Osteoblast (primary cell): Measurements from ENCODE around the gene C1QL1. TPM values are rescaled to one million over a fixed set of nuclear protein-coding genes. Genes with fewer than 3 reads are reported as not detected.
A peak's percentile ranks its signal among the peaks of the same experiment; 100 is the strongest.

Experiments used
- DNase-seq: peaks from one replicate; pipeline ENCODE4 v3.0.0; 2011; ENCODE audit warnings: low spot score, mixed read lengths; ENCODE audit not compliant: insufficient read length; ENCODE audit errors: missing footprints
- H2AFZ ChIP-seq: 2 replicates; pipeline ENCODE4 v1.6.0; 2011; ENCODE audit warnings: mild to moderate bottlenecking, low read length
- H3K27ac ChIP-seq: 2 replicates; pipeline ENCODE4 v1.5.1; 2011; ENCODE audit warnings: mild to moderate bottlenecking, low read depth, low read length, moderate library complexity
- H3K27me3 ChIP-seq: 2 replicates; pipeline ENCODE4 v1.6.0; 2012; ENCODE audit warnings: mild to moderate bottlenecking, control low read depth, inconsistent platforms, low read length, moderate library complexity; ENCODE audit not compliant: insufficient read depth
- H3K36me3 ChIP-seq: 2 replicates; pipeline ENCODE4 v1.5.1; 2011; ENCODE audit warnings: mild to moderate bottlenecking, low read length, control low read depth, moderate library complexity; ENCODE audit not compliant: insufficient read depth
- H3K4me1 ChIP-seq: 2 replicates; pipeline ENCODE4 v1.5.1; 2011; ENCODE audit warnings: mild to moderate bottlenecking, low read length, control low read depth, moderate library complexity; ENCODE audit not compliant: insufficient read depth
- H3K4me2 ChIP-seq: 2 replicates; pipeline ENCODE4 v1.6.0; 2011; ENCODE audit warnings: mild to moderate bottlenecking, low read length; ENCODE audit not compliant: insufficient read depth
- H3K4me3 ChIP-seq: fragments of 200-600 bp; sonication (generic); 3 replicates; pipeline ENCODE4 v1.5.1; 2012; ENCODE audit warnings: mild to moderate bottlenecking, low read length, inconsistent platforms; ENCODE audit not compliant: insufficient read depth
- H3K79me2 ChIP-seq: 2 replicates; pipeline ENCODE4 v1.6.0; 2012; ENCODE audit warnings: mild to moderate bottlenecking, low read length, control low read depth, inconsistent platforms; ENCODE audit not compliant: insufficient read depth
- H3K9me3 ChIP-seq: 2 replicates; pipeline ENCODE4 v1.5.1; 2011; ENCODE audit warnings: low read depth, low read length, control low read depth
- H4K20me1 ChIP-seq: 2 replicates; pipeline ENCODE4 v1.6.0; 2012; ENCODE audit warnings: mild to moderate bottlenecking, low read length, control low read depth; ENCODE audit not compliant: insufficient read depth
- CTCF ChIP-seq: IDR thresholded peaks from 2 replicates; pipeline ENCODE4 v1.5.1; 2011; ENCODE audit warnings: mild to moderate bottlenecking, low read depth, low read length, moderate library complexity; ENCODE audit errors: extremely low read depth
- total RNA-seq: library from RNA; depleted of rRNA; stranded (reverse); fragments of >200 nt; gene quantifications from 2 replicates; pipeline ENCODE4 v1.2.3, GENCODE V29; 2012

Gene C1QL1
- total RNA-seq, 1 donor, result under 0.01 TPM

GRCh38 chr17:44942456-44942855 lies 25.6 kb downstream of the C1QL1 start:
- H3K4me2 ChIP-seq, result peak overlapping the region; percentile 90

DNA sequence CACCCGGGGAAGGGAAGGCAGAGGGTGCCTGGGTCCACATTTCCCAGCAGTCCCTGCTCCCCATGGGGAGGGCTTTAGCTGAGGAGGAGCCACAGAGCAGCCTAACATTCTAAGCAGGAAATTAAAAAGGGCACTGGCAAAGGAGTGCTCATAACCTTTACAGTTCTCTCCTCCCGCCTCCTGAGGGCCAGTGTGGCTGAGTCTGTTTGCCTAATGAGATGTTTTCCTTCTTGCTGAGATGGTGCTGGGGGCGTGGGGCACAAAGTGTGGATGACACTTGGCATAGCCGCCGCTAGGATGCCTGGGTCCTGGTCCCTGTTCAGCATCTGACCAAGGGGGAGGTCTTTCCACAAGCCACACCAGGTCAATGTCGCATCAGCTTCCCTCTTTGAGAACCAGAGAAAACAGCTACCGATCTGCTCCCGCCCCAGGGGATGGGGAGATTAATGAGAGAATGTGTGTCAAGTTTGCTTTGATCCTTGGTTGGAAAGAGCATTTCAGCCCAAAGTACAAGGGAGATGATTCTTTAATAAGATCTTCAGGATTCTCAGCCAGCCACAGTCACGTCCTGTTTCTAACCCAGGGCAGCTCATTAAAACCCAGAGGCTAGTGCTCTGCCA lies 26.3 kb downstream of the C1QL1 start:
- Histone ChIP-seq H3K79me2 (peaks cover 97% of the 10 kb centered on the region), H3K4me2 (peak overlapping the region; percentile 90), H3K36me3 (peaks cover 6% of the 10 kb centered on the region), H3K27ac (peak overlapping the region; percentile 66), H3K4me3 (peak overlapping the region; percentile 68), H3K4me1 (peaks cover 24% of the 10 kb centered on the region), H3K27me3 (no peaks in the 10 kb centered on the region), H3K9me3 (no peaks in the 10 kb centered on the region), H2AFZ (peak overlapping the region; percentile 98), H4K20me1 (no peaks in the 10 kb centered on the region)
- DNase-seq, result peak; percentile 88
- TF ChIP-seq CTCF, result peak; percentile 13

More at GRCh38 chr17:44942456-44942855, 25.6 kb downstream of the C1QL1 start:
- Histone ChIP-seq H3K36me3 (peaks cover 6% of the 10 kb centered on the region), H3K27ac (peak overlapping the region; percentile 66), H3K4me3 (peak overlapping the region; percentile 68), H3K79me2 (peaks cover 97% of the 10 kb centered on the region), H4K20me1 (no peaks in the 10 kb centered on the region), H3K27me3 (no peaks in the 10 kb centered on the region), H3K4me1 (peaks cover 27% of the 10 kb centered on the region), H3K9me3 (no peaks in the 10 kb centered on the region), H2AFZ (peak overlapping the region; percentile 98)
- DNase-seq, result peak; percentile 36
- TF ChIP-seq CTCF, result no peak

DNA sequence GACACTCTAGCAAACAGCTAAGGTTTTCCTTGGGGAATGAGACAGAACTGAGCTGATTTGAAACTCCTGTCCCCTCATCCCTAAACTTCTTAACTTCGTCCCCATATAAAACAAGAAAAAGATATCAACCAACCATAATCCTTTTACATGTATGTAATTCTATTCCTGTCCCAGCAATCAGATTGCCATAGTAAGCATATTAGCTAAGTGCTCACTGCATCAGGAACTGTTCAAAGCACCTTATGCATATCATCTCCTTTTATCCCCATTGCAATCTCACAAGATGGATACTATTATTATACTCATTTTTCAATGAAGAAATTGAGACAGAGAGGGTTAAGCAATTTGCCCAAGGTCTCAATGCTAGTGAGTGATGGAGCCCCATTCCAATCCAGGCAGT lies 27.3 kb downstream of the C1QL1 start:
- no peak overlapping the region for H3K4me3 ChIP-seq
- TF ChIP-seq CTCF, result no peak
- no peaks in the 10 kb centered on the region for H3K27me3 ChIP-seq
- peak overlapping the region; percentile 12 for H2AFZ ChIP-seq
- H4K20me1 ChIP-seq, result no peaks in the 10 kb centered on the region
- H3K4me1 ChIP-seq, result peaks cover 19% of the 10 kb centered on the region
- H3K27ac ChIP-seq, result peak overlapping the region; percentile 3
- H3K9me3 ChIP-seq, result no peaks in the 10 kb centered on the region
- DNase-seq, result no peak
- peak overlapping the region; percentile 55 for H3K4me2 ChIP-seq
- peaks cover 9% of the 10 kb centered on the region for H3K36me3 ChIP-seq
- H3K79me2 ChIP-seq, result peaks cover 93% of the 10 kb centered on the region

DNA sequence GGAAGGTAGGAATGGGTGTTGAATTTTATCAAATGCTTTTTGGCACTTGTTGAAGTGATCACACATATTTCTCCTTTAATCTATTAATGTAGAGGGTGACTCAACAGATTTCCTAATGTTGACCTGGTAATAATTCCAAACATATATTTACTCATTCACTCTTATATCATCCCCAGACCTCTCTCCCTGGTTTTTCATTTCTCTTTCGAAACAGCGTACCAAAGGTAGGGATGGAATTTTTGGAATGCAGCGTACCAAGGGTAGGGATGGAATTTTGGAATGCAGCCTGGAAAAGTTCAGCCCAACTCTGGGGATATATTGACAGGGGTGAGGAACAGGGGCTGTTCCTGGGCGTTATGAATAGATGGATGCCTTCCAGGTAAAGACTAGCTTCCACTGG lies 27.8 kb downstream of the C1QL1 start:
- H3K9me3 ChIP-seq, result no peaks in the 10 kb centered on the region
- H3K27ac ChIP-seq, result peak overlapping the region; percentile 3
- peaks cover 93% of the 10 kb centered on the region for H3K79me2 ChIP-seq
- no peaks in the 10 kb centered on the region for H4K20me1 ChIP-seq
- peaks cover 12% of the 10 kb centered on the region for H3K36me3 ChIP-seq
- H3K4me2 ChIP-seq, result peak overlapping the region; percentile 55
- no peak for TF ChIP-seq CTCF
- H3K4me3 ChIP-seq, result no peak overlapping the region
- peak overlapping the region; percentile 18 for H2AFZ ChIP-seq
- peaks cover 19% of the 10 kb centered on the region for H3K4me1 ChIP-seq
- DNase-seq, result peak; percentile 73
- H3K27me3 ChIP-seq, result no peaks in the 10 kb centered on the region
